ENCODE data around the gene CDKN2B-AS1. TPM values are rescaled to one million over a fixed set of nuclear protein-coding genes. Genes with fewer than 3 reads are reported as not detected.

CDKN2B-AS1 gene
- total RNA-seq, 1 experiment from 2014 or later: not detected

GRCh38 chr9:21997480-21997879 lies 2.9 kb downstream of the CDKN2B-AS1 start:
- Histone ChIP-seq H2BK12ac (ENCODE audit: insufficient read length, low read depth, low read length) (no peak overlapping the region), H3K4me2 (ENCODE audit: insufficient read depth, insufficient read length, low read length) (no peak overlapping the region), H3K23ac (ENCODE audit: insufficient read length, low read depth, low read length) (no peak overlapping the region), H3K14ac (ENCODE audit: insufficient read depth, low read length) (no peak overlapping the region), H3T11ph (ENCODE audit: low read length) (no peak overlapping the region), H4K20me1 (ENCODE audit: control insufficient read depth, insufficient read depth, insufficient read length) (peaks cover 4% of the 10 kb centered on the region), H2BK15ac (ENCODE audit: low read depth, low read length) (no peak overlapping the region), H3K27me3 (ENCODE audit: insufficient read depth, low read length) (peaks cover 24% of the 10 kb centered on the region; the same call in 1 of the 2 replicates), H2BK20ac (ENCODE audit: low read depth, low read length, poor library complexity, severe bottlenecking) (no peak overlapping the region), H2AFZ (ENCODE audit: low read length) (no peak overlapping the region), H3K56ac (ENCODE audit: insufficient read length, low read depth, low read length) (no peak overlapping the region), H2AK5ac (ENCODE audit: insufficient read length, low read length) (no peak overlapping the region), H3K4ac (ENCODE audit: low read depth, low read length) (no peak overlapping the region), H3K4me1 (ENCODE audit: insufficient read depth, low read length) (peaks cover 3% of the 10 kb centered on the region; the same call in 1 of the 2 replicates), H4K8ac (replicated peaks; ENCODE audit: insufficient read length, low read depth, low read length) (no peak overlapping the region), H3K18ac (ENCODE audit: insufficient read length, low read depth, low read length) (no peak overlapping the region), H3K79me1 (ENCODE audit: insufficient read depth, low read depth, low read length, poor library complexity, severe bottlenecking) (no peaks in the 10 kb centered on the region), H2BK120ac (ENCODE audit: low read depth, low read length, poor library complexity, severe bottlenecking) (no peak overlapping the region), H3K27ac (ENCODE audit: insufficient read length, low read depth, low read length) (no peak overlapping the region), H3K9me3 (ENCODE audit: control insufficient read depth, low read depth, low read length) (no peaks in the 10 kb centered on the region), H3K79me2 (ENCODE audit: insufficient read depth, low read length) (no peaks in the 10 kb centered on the region), H2BK5ac (ENCODE audit: insufficient read length, low read length) (no peak overlapping the region), H3K23me2 (ENCODE audit: insufficient read length, low read depth, low read length, poor library complexity, severe bottlenecking) (peaks cover 17% of the 10 kb centered on the region), H4K91ac (ENCODE audit: insufficient read length, low read depth, low read length) (no peak overlapping the region), H3K9ac (ENCODE audit: extremely low read depth, insufficient read length, low read length) (no peak overlapping the region), H4K5ac (ENCODE audit: insufficient read length, low read depth, low read length) (no peak overlapping the region)
- H3K4me1 Mint-ChIP-seq: peaks cover 28 to 41% of the 10 kb centered on the region in 2 experiments
- no peaks in the 10 kb centered on the region for H3K36me3 Mint-ChIP-seq (ENCODE audit: insufficient read depth in 1 of 3, low read depth in 3 of 3)
- DNase-seq: no peak
- WGBS (ENCODE audit: extremely low coverage, insufficient read length, low lambda C conversion rate): no CpG with 5 or more reads among the region's 1 CpG
- TF ChIP-seq CTCF (conservative IDR thresholded peaks at IDR 0.05): no peak
- H3K9me3 Mint-ChIP-seq: no peaks in the 10 kb centered on the region
- no peak overlapping the region for H3K4me3 Mint-ChIP-seq
- H3K27ac Mint-ChIP-seq: no peak overlapping the region
- H3K27me3 Mint-ChIP-seq (ENCODE audit: low read depth): peaks cover 90% of the 10 kb centered on the region

Data from H9 (cell line).